B cell (primary cell): ENCODE results near the gene KCNK18. TPM values are rescaled to one million over a fixed set of nuclear protein-coding genes. Genes with fewer than 3 reads are reported as not detected.

Experiments used
- ATAC-seq: fragments of 200-7000 bp; cut with Tn5 transposase; one replicate; pipeline ENCODE4 v1.10.0; 2021; ENCODE audit warnings: low read depth, mild to moderate bottlenecking, moderate number of reproducible peaks, moderate library complexity
- CTCF ChIA-PET: fragments of 350-600 bp; sonication (Branson Sonifier 250); formaldehyde crosslinking; loops from one replicate; lab custom pipeline; 2021; ENCODE audit warnings: antibody characterized with exemption, inconsistent platforms; lab: Charles Lee
- POLR2A ChIA-PET: fragments of 350-600 bp; sonication (Branson Sonifier 250); formaldehyde crosslinking; loops from one replicate; lab custom pipeline; 2021; ENCODE audit warnings: antibody characterized with exemption; lab: Charles Lee
- DNase-seq: peaks from one replicate; pipeline ENCODE4 v3.0.0; 2013
- H2AFZ ChIP-seq: 2 replicates; pipeline ENCODE4 v1.6.1; 2012; ENCODE audit warnings: mild to moderate bottlenecking, low read depth, low read length; ENCODE audit not compliant: insufficient read depth, poor library complexity, severe bottlenecking
- H3K27ac ChIP-seq, 2 donors: 1 replicate in 1 of 2; 2 replicates in 1 of 2; pipeline ENCODE4 v1.5.1; 2012 to 2013; ENCODE audit warnings: low read length in 2 of 2, mild to moderate bottlenecking in 2 of 2, moderate library complexity in 1 of 2
- H3K27me3 ChIP-seq, 4 experiments: fragments of 200-600 bp in 1 of 4; sonication (generic) in 1 of 4; replicated peaks in 1 of 4; 1 replicate in 2 of 4; 2 replicates in 2 of 4; pipeline versions ENCODE4 v1.6.1 to v1.7.0; 2013 to 2016; ENCODE audit warnings: low read length in 3 of 4, mild to moderate bottlenecking in 2 of 4, mixed read lengths in 1 of 4, moderate library complexity in 1 of 4; ENCODE audit not compliant: insufficient read depth in 4 of 4, control insufficient read depth in 3 of 4; ENCODE audit errors: control extremely low read depth in 1 of 4
- H3K36me3 ChIP-seq, 2 experiments: replicated peaks in 1 of 2; 1 replicate in 1 of 2; 2 replicates in 1 of 2; pipeline versions ENCODE4 v1.6.1 to v1.7.1; 2013; ENCODE audit warnings: low read length in 1 of 2; ENCODE audit not compliant: insufficient read depth in 2 of 2, control insufficient read depth in 1 of 2; ENCODE audit errors: control extremely low read depth in 1 of 2, extremely low read depth in 1 of 2
- H3K4me1 ChIP-seq, 2 donors: fragments of 200-600 bp in 1 of 2; sonication (generic) in 1 of 2; 1 replicate in 1 of 2; 2 replicates in 1 of 2; pipeline versions ENCODE4 v1.5.1 to v1.6.1; 2013 to 2017; ENCODE audit warnings: low read length in 2 of 2; ENCODE audit not compliant: control insufficient read depth in 2 of 2, insufficient read depth in 2 of 2
- H3K4me2 ChIP-seq: replicated peaks from 2 replicates; pipeline ENCODE3; 2012; ENCODE audit warnings: mild to moderate bottlenecking, low read depth, low read length; ENCODE audit not compliant: poor library complexity, severe bottlenecking
- H3K4me3 ChIP-seq, 5 experiments: fragments of 200-600 bp in 1 of 5; sonication (generic) in 1 of 5; 1 replicate in 3 of 5; 2 replicates in 2 of 5; pipeline versions ENCODE4 v1.5.1 to v1.7.0; 2011 to 2016; ENCODE audit warnings: low read length in 4 of 5, mild to moderate bottlenecking in 4 of 5, low read depth in 2 of 5, control low read depth in 1 of 5, moderate library complexity in 1 of 5; ENCODE audit not compliant: insufficient read depth in 1 of 5; ENCODE audit errors: control extremely low read depth in 1 of 5, extremely low read depth in 1 of 5
- H3K79me2 ChIP-seq: fragments of 200-600 bp; sonication (generic); one replicate; pipeline ENCODE4 v1.6.0; 2016; ENCODE audit warnings: low read length; ENCODE audit not compliant: control insufficient read depth, insufficient read depth
- H3K9ac ChIP-seq: fragments of 200-600 bp; sonication (generic); 2 replicates; pipeline ENCODE4 v1.6.1; 2017; ENCODE audit warnings: mild to moderate bottlenecking, low read length, moderate library complexity
- H3K9me3 ChIP-seq, 3 donors: one replicate each; pipeline versions ENCODE4 v1.6.1 to v1.7.1; 2013; ENCODE audit warnings: low read length in 2 of 3; ENCODE audit not compliant: control insufficient read depth in 2 of 3, insufficient read depth in 1 of 3; ENCODE audit errors: control extremely low read depth in 1 of 3
- H4K20me1 ChIP-seq: 2 replicates; pipeline ENCODE4 v1.6.0; 2012; ENCODE audit warnings: mild to moderate bottlenecking, low read length; ENCODE audit not compliant: insufficient read depth, control insufficient read depth, poor library complexity, severe bottlenecking
- H3K27ac Mint-ChIP-seq: one replicate; pipeline ENCODE4 v1.8.0; 2021; ENCODE audit warnings: mixed read lengths
- H3K27me3 Mint-ChIP-seq: one replicate; pipeline ENCODE4 v1.8.0; 2021; ENCODE audit warnings: mixed read lengths
- H3K4me1 Mint-ChIP-seq: one replicate; pipeline ENCODE4 v1.8.0; 2021; ENCODE audit warnings: mixed read lengths
- H3K4me3 Mint-ChIP-seq: one replicate; pipeline ENCODE4 v1.8.0; 2021; ENCODE audit warnings: mixed read lengths
- H3K9me3 Mint-ChIP-seq: one replicate; pipeline ENCODE4 v1.8.0; 2022; ENCODE audit warnings: mixed read lengths; ENCODE audit not compliant: insufficient read depth
- EZH2 ChIP-seq: IDR thresholded peaks from 2 replicates; pipeline ENCODE4 v1.6.1; 2012; ENCODE audit warnings: borderline replicate concordance, low read depth, mild to moderate bottlenecking, moderate library complexity, low read length; ENCODE audit not compliant: insufficient read depth, poor library complexity, severe bottlenecking
- WGBS: methylation state at CpG from one replicate; pipeline ENCODE4 v1.1.5; 2013; ENCODE audit warnings: missing lambda C conversion rate; ENCODE audit not compliant: insufficient coverage; 5-methylcytosine and 5-hydroxymethylcytosine counted together
- intact Hi-C: fragments of 100-400 bp; cut with micrococcal nuclease; formaldehyde crosslinking; loops from one replicate; pipeline ENCODE4 v1.10.0; 2022
- polyA minus RNA-seq: library from RNA; depleted of rRNA, polyadenylated mRNA; stranded (reverse); fragments of >200 nt; gene quantifications from 2 replicates; pipeline ENCODE4 v1.2.3, GENCODE V29; 2012
- polyA plus RNA-seq: library from polyadenylated mRNA; depleted of rRNA; stranded (reverse); fragments of >200 nt; gene quantifications from 2 replicates; pipeline ENCODE4 v1.2.3, GENCODE V29; 2012
- total RNA-seq, 2 donors: library from RNA; stranded (reverse); fragments of 120-200 nt in 1 of 2; gene quantifications; 1 replicate in 1 of 2; 2 replicates in 1 of 2; pipeline versions ENCODE4 v1.2.3 to v1.2.4, GENCODE V29; 2013 to 2022
- TF ChIP-seq, protein P1 (sequence below): fragments of 200-600 bp; IDR thresholded peaks from one replicate; pipeline ENCODE4 v1.8.0; 2022; ENCODE audit warnings: antibody characterized with exemption, mild to moderate bottlenecking

KCNK18 gene
- total RNA-seq (not detected in 2 replicates), polyA plus RNA-seq (not detected in 2 replicates), polyA minus RNA-seq (not detected in 2 replicates)
- not detected for total RNA-seq (2013)

DNA sequence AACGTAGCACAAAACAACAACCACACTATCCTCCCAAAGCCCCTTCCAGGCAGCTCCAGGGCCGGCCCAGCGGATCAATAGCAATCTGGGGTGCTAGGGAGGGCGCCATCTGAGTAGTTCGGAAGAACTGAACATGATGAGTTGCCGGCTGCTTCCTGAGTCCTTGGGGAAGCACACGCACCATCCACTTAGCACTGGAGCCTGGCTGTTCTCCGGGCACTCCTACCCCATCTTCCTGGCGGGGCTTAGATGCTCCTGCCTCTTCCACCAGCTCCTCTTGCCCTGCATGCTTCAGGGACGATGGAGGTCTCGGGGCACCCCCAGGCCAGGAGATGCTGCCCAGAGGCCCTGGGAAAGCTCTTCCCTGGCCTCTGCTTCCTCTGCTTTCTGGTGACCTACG is at the start of gene KCNK18:
KCNK18 (plus strand) TSS at position 301 of the 400 bp plus-strand sequence; CDS start at position 301, 0 bp downstream.
- H3K4me3 ChIP-seq = no peak within 1 kb of the TSS
- H3K9ac ChIP-seq = no peak within 1 kb of the TSS
- Mint-ChIP-seq H3K27ac (no peak within 1 kb of the TSS), H3K4me1 (no peaks in the 10 kb centered on the region), H3K4me3 (no peak within 1 kb of the TSS), H3K9me3 (no peaks in the 10 kb centered on the region), H3K27me3 (peaks cover 9% of the 10 kb centered on the region)
- no peak within 1 kb of the TSS for H3K4me2 ChIP-seq
- H3K9me3 ChIP-seq = peaks cover 0 to 5% (median 0%) of the 10 kb centered on the region in 3 donors
- no peaks in the 10 kb centered on the region for H3K79me2 ChIP-seq
- H4K20me1 ChIP-seq = no peaks in the 10 kb centered on the region
- POLR2A ChIA-PET = no interaction called here
- 91% methylated on average over 12 of the region's 12 CpGs for whole genome bisulfite sequencing
- H3K36me3 ChIP-seq = no peaks in the 10 kb centered on the region
- H3K4me1 ChIP-seq = no peaks in the 10 kb centered on the region
- H2AFZ ChIP-seq = no peak within 1 kb of the TSS
- H3K27ac ChIP-seq = no peak within 1 kb of the TSS
- no peaks in the 10 kb centered on the region for H3K27me3 ChIP-seq
- ATAC-seq (no peak), DNase-seq (no peak)
- TF ChIP-seq EZH2 = no peak
- TF ChIP-seq, protein P1, sequence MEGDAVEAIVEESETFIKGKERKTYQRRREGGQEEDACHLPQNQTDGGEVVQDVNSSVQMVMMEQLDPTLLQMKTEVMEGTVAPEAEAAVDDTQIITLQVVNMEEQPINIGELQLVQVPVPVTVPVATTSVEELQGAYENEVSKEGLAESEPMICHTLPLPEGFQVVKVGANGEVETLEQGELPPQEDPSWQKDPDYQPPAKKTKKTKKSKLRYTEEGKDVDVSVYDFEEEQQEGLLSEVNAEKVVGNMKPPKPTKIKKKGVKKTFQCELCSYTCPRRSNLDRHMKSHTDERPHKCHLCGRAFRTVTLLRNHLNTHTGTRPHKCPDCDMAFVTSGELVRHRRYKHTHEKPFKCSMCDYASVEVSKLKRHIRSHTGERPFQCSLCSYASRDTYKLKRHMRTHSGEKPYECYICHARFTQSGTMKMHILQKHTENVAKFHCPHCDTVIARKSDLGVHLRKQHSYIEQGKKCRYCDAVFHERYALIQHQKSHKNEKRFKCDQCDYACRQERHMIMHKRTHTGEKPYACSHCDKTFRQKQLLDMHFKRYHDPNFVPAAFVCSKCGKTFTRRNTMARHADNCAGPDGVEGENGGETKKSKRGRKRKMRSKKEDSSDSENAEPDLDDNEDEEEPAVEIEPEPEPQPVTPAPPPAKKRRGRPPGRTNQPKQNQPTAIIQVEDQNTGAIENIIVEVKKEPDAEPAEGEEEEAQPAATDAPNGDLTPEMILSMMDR = no peak
- intact Hi-C loops = no loop called here
- CTCF ChIA-PET = interaction anchor here (1.3 kb wide), 1 partner anchor 19 kb away, joined by 3 read pairs; no protein-coding TSS in a partner anchor

DNA sequence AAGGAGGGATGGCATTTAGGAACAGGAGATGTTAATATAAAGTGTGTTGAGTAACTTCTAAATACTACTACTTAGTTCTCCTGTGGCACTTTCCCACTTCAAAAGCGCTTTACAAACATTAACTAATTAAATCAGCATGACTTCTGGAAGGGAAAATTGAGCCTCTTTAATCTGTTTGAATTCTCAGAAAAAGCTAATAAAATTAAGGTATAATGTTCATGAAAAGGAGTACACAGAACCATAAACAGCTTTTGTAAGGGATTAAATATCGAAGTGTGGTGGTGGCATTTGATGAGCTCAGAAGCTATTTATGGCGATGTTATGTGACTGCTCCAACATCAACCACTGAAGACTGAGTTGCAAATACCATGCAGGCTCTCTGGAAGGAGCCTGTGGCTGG is 49.0 kb upstream of the KCNK18 start:
- ATAC-seq = no peak
- no peak for DNase-seq
- H3K4me3 Mint-ChIP-seq = no peak overlapping the region
- H3K4me2 ChIP-seq = no peak overlapping the region
- ChIA-PET POLR2A (no interaction called here), CTCF (interaction anchor here (1.1 to 1.7 kb wide), 3 partner anchors 18 to 69 kb away, joined by 3 to 6 read pairs (median 3); no protein-coding TSS in a partner anchor)
- H3K27me3 ChIP-seq = peaks cover 0 to 15% (median 7%) of the 10 kb centered on the region in 4 experiments
- no peak overlapping the region for H3K4me3 ChIP-seq
- H4K20me1 ChIP-seq = no peaks in the 10 kb centered on the region
- no peak overlapping the region for H3K9ac ChIP-seq
- no peaks in the 10 kb centered on the region for H3K9me3 Mint-ChIP-seq
- H3K4me1 ChIP-seq = no peaks in the 10 kb centered on the region
- no CpG with 5 or more reads among the region's 3 CpGs for WGBS
- no peak overlapping the region for H3K27ac ChIP-seq
- H3K79me2 ChIP-seq = no peaks in the 10 kb centered on the region
- H3K9me3 ChIP-seq = no peaks in the 10 kb centered on the region
- H3K27me3 Mint-ChIP-seq = peaks cover 47% of the 10 kb centered on the region
- no peak overlapping the region for H2AFZ ChIP-seq
- no peaks in the 10 kb centered on the region for H3K36me3 ChIP-seq
- intact Hi-C loops = no loop called here
- no peak overlapping the region for H3K27ac Mint-ChIP-seq
- H3K4me1 Mint-ChIP-seq = no peaks in the 10 kb centered on the region
- TF ChIP-seq, protein P1 = no peak
- TF ChIP-seq EZH2 = no peak
